SK-N-SH (cell line): ENCODE results near the gene PEBP1.

Experiments used
- EP300 ChIP-seq, 2 experiments: IDR thresholded peaks; 2 replicates each; pipeline versions ENCODE4 v1.4.0 to v1.6.1; 2012; ENCODE audit warnings: borderline replicate concordance in 1 of 2, low read depth in 1 of 2, low read length in 1 of 2
- EZH2phosphoT487 ChIP-seq: fragments of 200-600 bp; sonication (generic); IDR thresholded peaks from 2 replicates; pipeline ENCODE4 v1.6.1; 2017; ENCODE audit warnings: low read depth, mixed run types, mild to moderate bottlenecking, antibody characterized with exemption, moderate library complexity, borderline replicate concordance
- JUND ChIP-seq: IDR thresholded peaks from 2 replicates; pipeline ENCODE4 v1.4.0; 2012
- MXI1 ChIP-seq: IDR thresholded peaks from 2 replicates; pipeline ENCODE4 v1.6.1; 2012; ENCODE audit warnings: mild to moderate bottlenecking, low read depth, low read length, improper control_type of control experiment
- NFIC ChIP-seq: IDR thresholded peaks from 2 replicates; pipeline ENCODE4 v1.4.0; 2012; ENCODE audit warnings: borderline replicate concordance
- RFX5 ChIP-seq: IDR thresholded peaks from 2 replicates; pipeline ENCODE4 v1.6.1; 2012; ENCODE audit warnings: mild to moderate bottlenecking, improper control_type of control experiment, low read length
- YY1 ChIP-seq: IDR thresholded peaks from 2 replicates; pipeline ENCODE4 v1.4.0; 2012; ENCODE audit warnings: low read depth, mild to moderate bottlenecking
- TF ChIP-seq, protein P1 (sequence below): fragments of 200-600 bp; sonication (generic); IDR thresholded peaks from 2 replicates; pipeline ENCODE4 v1.6.1; 2017; ENCODE audit warnings: antibody characterized with exemption, mild to moderate bottlenecking, moderate library complexity
- TF ChIP-seq, protein P2 (sequence below): IDR thresholded peaks from 2 replicates; pipeline ENCODE4 v1.4.0; 2012; ENCODE audit warnings: low read depth
- TF ChIP-seq, protein P3 (sequence below): IDR thresholded peaks from 2 replicates; pipeline ENCODE4 v1.4.0; 2012; ENCODE audit warnings: low read depth, borderline replicate concordance

DNA sequence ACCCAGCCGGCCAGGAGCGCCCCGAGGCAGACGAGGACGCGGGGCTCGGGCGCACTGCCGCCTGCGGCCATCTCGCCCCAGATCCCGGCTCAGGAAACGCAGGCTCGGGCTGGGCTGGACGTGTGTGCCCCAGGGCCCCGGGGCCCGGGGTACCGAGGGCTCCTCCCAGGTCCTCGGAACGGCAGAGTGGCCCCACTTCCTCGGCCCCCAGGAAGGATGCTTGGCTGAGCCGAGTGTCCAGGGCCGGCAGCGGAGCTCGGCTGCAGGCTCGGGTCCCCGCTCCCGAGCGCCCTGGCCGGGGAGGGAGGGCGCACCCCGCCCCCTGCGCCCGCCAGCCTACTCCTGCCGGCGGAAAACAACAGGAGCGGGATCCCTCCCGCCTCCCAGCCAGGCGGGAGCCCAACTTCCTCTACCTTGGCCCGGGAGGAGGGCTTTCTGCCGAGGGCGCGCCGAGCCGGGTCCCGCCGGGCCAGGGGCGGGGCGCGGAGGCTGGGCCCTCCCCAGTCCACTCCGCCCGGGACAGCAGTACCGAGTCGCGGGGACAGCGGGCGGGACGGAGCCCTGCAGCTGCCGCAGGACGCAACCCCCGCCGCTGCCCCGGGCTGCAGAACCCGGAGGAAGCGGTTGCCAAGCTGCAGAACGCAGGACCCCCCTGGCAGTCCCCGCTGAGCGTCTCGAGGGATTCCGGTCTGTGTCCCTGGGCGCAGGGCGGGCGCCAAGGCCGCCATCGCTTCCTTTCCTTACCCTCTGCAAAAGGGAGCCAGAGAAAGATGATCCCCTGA, 32.1 kb upstream of the PEBP1 start, which contains the start of gene VSIG10:
- TF ChIP-seq, protein P1, sequence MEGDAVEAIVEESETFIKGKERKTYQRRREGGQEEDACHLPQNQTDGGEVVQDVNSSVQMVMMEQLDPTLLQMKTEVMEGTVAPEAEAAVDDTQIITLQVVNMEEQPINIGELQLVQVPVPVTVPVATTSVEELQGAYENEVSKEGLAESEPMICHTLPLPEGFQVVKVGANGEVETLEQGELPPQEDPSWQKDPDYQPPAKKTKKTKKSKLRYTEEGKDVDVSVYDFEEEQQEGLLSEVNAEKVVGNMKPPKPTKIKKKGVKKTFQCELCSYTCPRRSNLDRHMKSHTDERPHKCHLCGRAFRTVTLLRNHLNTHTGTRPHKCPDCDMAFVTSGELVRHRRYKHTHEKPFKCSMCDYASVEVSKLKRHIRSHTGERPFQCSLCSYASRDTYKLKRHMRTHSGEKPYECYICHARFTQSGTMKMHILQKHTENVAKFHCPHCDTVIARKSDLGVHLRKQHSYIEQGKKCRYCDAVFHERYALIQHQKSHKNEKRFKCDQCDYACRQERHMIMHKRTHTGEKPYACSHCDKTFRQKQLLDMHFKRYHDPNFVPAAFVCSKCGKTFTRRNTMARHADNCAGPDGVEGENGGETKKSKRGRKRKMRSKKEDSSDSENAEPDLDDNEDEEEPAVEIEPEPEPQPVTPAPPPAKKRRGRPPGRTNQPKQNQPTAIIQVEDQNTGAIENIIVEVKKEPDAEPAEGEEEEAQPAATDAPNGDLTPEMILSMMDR: no peak; the same call in 1 of the 2 replicates
- TF ChIP-seq, protein P2, sequence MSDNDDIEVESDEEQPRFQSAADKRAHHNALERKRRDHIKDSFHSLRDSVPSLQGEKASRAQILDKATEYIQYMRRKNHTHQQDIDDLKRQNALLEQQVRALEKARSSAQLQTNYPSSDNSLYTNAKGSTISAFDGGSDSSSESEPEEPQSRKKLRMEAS: no peak; the same call in 1 of the 2 replicates
- TF ChIP-seq NFIC: no peak
- peak; percentile 7; the same call in 1 of the 2 replicates for TF ChIP-seq MXI1
- peak; percentile 56 for TF ChIP-seq YY1
- TF ChIP-seq RFX5: no peak
- TF ChIP-seq EZH2phosphoT487: no peak
- no peak for TF ChIP-seq JUND
- TF ChIP-seq, protein P3, sequence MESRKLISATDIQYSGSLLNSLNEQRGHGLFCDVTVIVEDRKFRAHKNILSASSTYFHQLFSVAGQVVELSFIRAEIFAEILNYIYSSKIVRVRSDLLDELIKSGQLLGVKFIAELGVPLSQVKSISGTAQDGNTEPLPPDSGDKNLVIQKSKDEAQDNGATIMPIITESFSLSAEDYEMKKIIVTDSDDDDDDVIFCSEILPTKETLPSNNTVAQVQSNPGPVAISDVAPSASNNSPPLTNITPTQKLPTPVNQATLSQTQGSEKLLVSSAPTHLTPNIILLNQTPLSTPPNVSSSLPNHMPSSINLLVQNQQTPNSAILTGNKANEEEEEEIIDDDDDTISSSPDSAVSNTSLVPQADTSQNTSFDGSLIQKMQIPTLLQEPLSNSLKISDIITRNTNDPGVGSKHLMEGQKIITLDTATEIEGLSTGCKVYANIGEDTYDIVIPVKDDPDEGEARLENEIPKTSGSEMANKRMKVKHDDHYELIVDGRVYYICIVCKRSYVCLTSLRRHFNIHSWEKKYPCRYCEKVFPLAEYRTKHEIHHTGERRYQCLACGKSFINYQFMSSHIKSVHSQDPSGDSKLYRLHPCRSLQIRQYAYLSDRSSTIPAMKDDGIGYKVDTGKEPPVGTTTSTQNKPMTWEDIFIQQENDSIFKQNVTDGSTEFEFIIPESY: no peak
- TF ChIP-seq EP300 (IDR thresholded peaks at IDR 0.05; ENCODE audit: borderline replicate concordance in 1 of 2, low read depth in 1 of 2, low read length in 1 of 2): no peak
